Measurements from ENCODE around the gene PIK3R6.

The PIK3R6 gene

GRCh38 chr17:8797621-8798175 is 69.8 kb downstream of the PIK3R6 start:
- no peak for DNase-seq (ENCODE audit: low spot score)

- DNase-seq (ENCODE audit: low spot score): no peak
Measured at GRCh38 chr17:8794636-8795035, 72.8 kb downstream of the PIK3R6 start.

GRCh38 chr17:8793649-8794048 is 73.8 kb downstream of the PIK3R6 start:
- DNase-seq (ENCODE audit: low spot score): no peak

- no peak for DNase-seq (ENCODE audit: low spot score)
Measured at GRCh38 chr17:8792646-8793045, 74.8 kb downstream of the PIK3R6 start.

GRCh38 chr17:8791910-8792270 is 75.6 kb downstream of the PIK3R6 start:
- DNase-seq (ENCODE audit: low spot score): no peak

- no peak for DNase-seq (ENCODE audit: low spot score)
Measured at GRCh38 chr17:8791248-8791909, 76.1 kb downstream of the PIK3R6 start.

- no peak for DNase-seq (ENCODE audit: low spot score)
Measured at GRCh38 chr17:8789743-8790142, 77.7 kb downstream of the PIK3R6 start.

- DNase-seq (ENCODE audit: low spot score): no peak
Measured at GRCh38 chr17:8788998-8789397, 78.5 kb downstream of the PIK3R6 start.

GRCh38 chr17:8785547-8786413 is 81.7 kb downstream of the PIK3R6 start:
- DNase-seq (ENCODE audit: low spot score): peak; percentile 45

- DNase-seq (ENCODE audit: low spot score): no peak
Measured at GRCh38 chr17:8782176-8782575, 85.3 kb downstream of the PIK3R6 start.

- no peak for DNase-seq (ENCODE audit: low spot score)
Measured at GRCh38 chr17:8781776-8782175, 85.7 kb downstream of the PIK3R6 start.

GRCh38 chr17:8776881-8777280 is 90.6 kb downstream of the PIK3R6 start:
- no peak for DNase-seq (ENCODE audit: low spot score)

- DNase-seq (ENCODE audit: low spot score): no peak
Measured at GRCh38 chr17:8776248-8776647, 91.2 kb downstream of the PIK3R6 start.

GRCh38 chr17:8766731-8767130 is 100.7 kb downstream of the PIK3R6 start:
- DNase-seq (ENCODE audit: low spot score): no peak

GRCh38 chr17:8762012-8762411 is 105.5 kb downstream of the PIK3R6 start:
- no peak for DNase-seq (ENCODE audit: low spot score)

- no peak for DNase-seq (ENCODE audit: low spot score)
Measured at GRCh38 chr17:8758137-8758596, 109.3 kb downstream of the PIK3R6 start, which contains the start of gene SPDYE4. Gene SPDYE4, minus strand, starts transcription at chr17:8758546. Its CDS starts 164 bp downstream, at chr17:8758382.

- no peak for DNase-seq (ENCODE audit: low spot score)
Measured at GRCh38 chr17:8757189-8757588, 110.3 kb downstream of the PIK3R6 start.

- no peak for DNase-seq (ENCODE audit: low spot score)
Measured at GRCh38 chr17:8755590-8756255, 111.8 kb downstream of the PIK3R6 start.

- no peak for DNase-seq (ENCODE audit: low spot score)
Measured at GRCh38 chr17:8754890-8755289, 112.6 kb downstream of the PIK3R6 start.

GRCh38 chr17:8753976-8754440 is 113.5 kb downstream of the PIK3R6 start:
- DNase-seq (ENCODE audit: low spot score): no peak

- no peak for DNase-seq (ENCODE audit: low spot score)
Measured at GRCh38 chr17:8753136-8753975, 114.1 kb downstream of the PIK3R6 start.

Measured in hematopoietic multipotent progenitor cell treated with erythropoietin and hydrocortisone succinate and interleukin-3 and kit ligand, for 15 days (in vitro differentiated cells).